HG03095 (cell line): ENCODE results near the gene SMCHD1.
A peak's percentile ranks its signal among the peaks of the same experiment; 100 is the strongest.
"Not testable (repeated sequence)": the region's sequence is repeated elsewhere in the genome, so short reads cannot be mapped to it uniquely, and the experiment has no call there.

Source experiments
- ATAC-seq: cut with Tn5 transposase; IDR thresholded peaks from one replicate; pipeline ENCODE4 v1.9.1; 2021; ENCODE audit warnings: moderate library complexity; ENCODE audit not compliant: unreplicated experiment

SMCHD1 gene

GRCh38 chr18:2656981-2657512 lies 1.5 kb downstream of the SMCHD1 start:
- ATAC-seq: no peak

- no peak for ATAC-seq
These were observed 2.4 kb downstream of the SMCHD1 start for GRCh38 chr18:2657788-2658458.

- ATAC-seq: not testable (repeated sequence)
These were observed 5.3 kb downstream of the SMCHD1 start for GRCh38 chr18:2660849-2661248.

- not testable (repeated sequence) for ATAC-seq
These were observed 6.8 kb downstream of the SMCHD1 start for GRCh38 chr18:2662288-2662687.

- ATAC-seq: no peak
These were observed 7.5 kb downstream of the SMCHD1 start for GRCh38 chr18:2662990-2663389.

- no peak for ATAC-seq
These were observed 16.9 kb downstream of the SMCHD1 start for GRCh38 chr18:2672410-2672809.

- no peak for ATAC-seq
These were observed 17.3 kb downstream of the SMCHD1 start for GRCh38 chr18:2672872-2673271.

GRCh38 chr18:2678933-2679332 lies 23.4 kb downstream of the SMCHD1 start:
- ATAC-seq: not testable (repeated sequence)

- no peak for ATAC-seq
These were observed 24.8 kb downstream of the SMCHD1 start for GRCh38 chr18:2680216-2680792.

GRCh38 chr18:2681993-2682603 lies 26.6 kb downstream of the SMCHD1 start:
- no peak for ATAC-seq

- ATAC-seq: no peak
These were observed 27.5 kb downstream of the SMCHD1 start for GRCh38 chr18:2683055-2683454.

GRCh38 chr18:2686349-2686968 lies 30.9 kb downstream of the SMCHD1 start:
- no peak for ATAC-seq

GRCh38 chr18:2687390-2688001 lies 32.0 kb downstream of the SMCHD1 start:
- peak; percentile 72 for ATAC-seq

- no peak for ATAC-seq
These were observed 37.0 kb downstream of the SMCHD1 start for GRCh38 chr18:2692508-2692907.

GRCh38 chr18:2697184-2697583 lies 41.7 kb downstream of the SMCHD1 start:
- ATAC-seq: no peak

GRCh38 chr18:2699001-2699400 lies 43.5 kb downstream of the SMCHD1 start:
- ATAC-seq: no peak

- no peak for ATAC-seq
These were observed 49.0 kb downstream of the SMCHD1 start for GRCh38 chr18:2704541-2704940.

- no peak for ATAC-seq
These were observed 51.4 kb downstream of the SMCHD1 start for GRCh38 chr18:2706903-2707302.

GRCh38 chr18:2707551-2708168 lies 52.1 kb downstream of the SMCHD1 start:
- ATAC-seq: no peak

- no peak for ATAC-seq
These were observed 53.8 kb downstream of the SMCHD1 start for GRCh38 chr18:2709316-2709715.

- no peak for ATAC-seq
These were observed 58.6 kb downstream of the SMCHD1 start for GRCh38 chr18:2714140-2714539.
